SK-N-SH (cell line): ENCODE data around the gene ENTR1. TPM values are rescaled to one million over a fixed set of nuclear protein-coding genes. Genes with fewer than 3 reads are reported as not detected.

Experiments
- CTCF ChIA-PET: fragments of 300-600, 350-600 bp; formaldehyde crosslinking; extraction: SDS; loops from one replicate; lab custom pipeline; 2021; lab: Yijun Ruan, JAX
- POLR2A ChIA-PET: fragments of 350-600 bp; sonication (Branson Sonifier 250); formaldehyde crosslinking; extraction: SDS; loops from one replicate; lab custom pipeline; 2020; ENCODE audit warnings: antibody characterized with exemption, inconsistent platforms; lab: Yijun Ruan, JAX
- DNase-seq: peaks from one replicate; pipeline ENCODE4 v3.0.0; 2012
- H2AFZ ChIP-seq: fragments of 200-600 bp; sonication (generic); 2 replicates; pipeline ENCODE4 v1.8.1; 2016; ENCODE audit warnings: antibody characterized with exemption, mild to moderate bottlenecking, low read depth
- H3F3A ChIP-seq: fragments of 200-600 bp; sonication (generic); replicated peaks from 2 replicates; pipeline ENCODE3; 2016; ENCODE audit warnings: antibody characterized with exemption, mild to moderate bottlenecking; ENCODE audit not compliant: insufficient read depth
- H3K27ac ChIP-seq, 2 experiments: fragments of 200-500 bp in 1 of 2; fragments of 200-600 bp in 1 of 2; sonication (Bioruptor generic) in 1 of 2; sonication (generic), shearing (Covaris generic) in 1 of 2; 2 replicates each; pipeline versions ENCODE4 v1.5.1 to v1.6.1; 2014 to 2016; ENCODE audit warnings: low read depth in 2 of 2, inconsistent platforms in 1 of 2, low read length in 1 of 2, mild to moderate bottlenecking in 1 of 2, mixed read lengths in 1 of 2
- H3K27me3 ChIP-seq: fragments of 200-600 bp; sonication (generic), shearing (Covaris generic); 2 replicates; pipeline ENCODE4 v1.6.1; 2016; ENCODE audit warnings: mixed run types; ENCODE audit not compliant: insufficient read depth
- H3K36me3 ChIP-seq, 2 experiments: fragments of 200-500 bp in 1 of 2; fragments of 200-600 bp in 1 of 2; sonication (Bioruptor generic) in 1 of 2; sonication (generic) in 1 of 2; replicated peaks in 1 of 2; 2 replicates each; pipeline versions ENCODE3 to v1.5.1; 2014 to 2016; ENCODE audit warnings: low read length in 1 of 2, mild to moderate bottlenecking in 1 of 2; ENCODE audit not compliant: insufficient read depth in 2 of 2, control insufficient read depth in 1 of 2
- H3K4me1 ChIP-seq, 2 experiments: fragments of 200-500 bp in 1 of 2; fragments of 200-600 bp in 1 of 2; sonication (Bioruptor generic) in 1 of 2; sonication (generic), shearing (Covaris generic) in 1 of 2; 2 replicates each; pipeline versions ENCODE4 v1.5.1 to v1.6.1; 2014 to 2016; ENCODE audit warnings: low read depth in 1 of 2, low read length in 1 of 2, mixed run types in 1 of 2; ENCODE audit not compliant: insufficient read depth in 2 of 2, control insufficient read depth in 1 of 2
- H3K4me2 ChIP-seq: fragments of 200-600 bp; sonication (generic), shearing (Covaris generic); 2 replicates; pipeline ENCODE4 v1.6.1; 2017; ENCODE audit warnings: mixed run types
- H3K4me3 ChIP-seq, 2 experiments: fragments of 200-500 bp in 1 of 2; fragments of 200-600 bp in 1 of 2; sonication (Bioruptor generic) in 1 of 2; sonication (generic), shearing (Covaris generic) in 1 of 2; 2 replicates each; pipeline versions ENCODE4 v1.5.1 to v1.8.1; 2014 to 2016; ENCODE audit warnings: low read depth in 2 of 2, inconsistent platforms in 1 of 2, low read length in 1 of 2, mild to moderate bottlenecking in 1 of 2, mixed read lengths in 1 of 2, moderate library complexity in 1 of 2
- H3K79me2 ChIP-seq: fragments of 200-600 bp; sonication (generic); 2 replicates; pipeline ENCODE4 v1.8.1; 2017; ENCODE audit warnings: mild to moderate bottlenecking; ENCODE audit not compliant: insufficient read depth
- H3K9ac ChIP-seq: fragments of 200-600 bp; sonication (generic); 2 replicates; pipeline ENCODE4 v1.6.1; 2017; ENCODE audit warnings: mixed run types
- H3K9me2 ChIP-seq: fragments of 200-600 bp; sonication (generic); 2 replicates; pipeline ENCODE4 v1.6.1; 2017; ENCODE audit warnings: mixed run types
- H3K9me3 ChIP-seq: fragments of 200-600 bp; sonication (generic); 2 replicates; pipeline ENCODE4 v1.6.1; 2017; ENCODE audit warnings: mixed run types, mild to moderate bottlenecking, moderate library complexity
- H4K20me1 ChIP-seq: fragments of 200-600 bp; sonication (generic); 2 replicates; pipeline ENCODE4 v1.6.1; 2017; ENCODE audit warnings: mild to moderate bottlenecking, mixed run types; ENCODE audit not compliant: insufficient read depth
- GABPA ChIP-seq: IDR thresholded peaks from 2 replicates; pipeline ENCODE4 v1.4.0; 2012; ENCODE audit warnings: low read depth, mild to moderate bottlenecking
- IRF3 ChIP-seq: fragments of 150-350 bp; IDR thresholded peaks from 2 replicates; pipeline ENCODE4 v1.6.1; 2016; ENCODE audit warnings: mild to moderate bottlenecking, low read depth, low read length
- MEF2A ChIP-seq: IDR thresholded peaks from 2 replicates; pipeline ENCODE4 v1.4.0; 2012; ENCODE audit warnings: low read depth, borderline replicate concordance
- MXI1 ChIP-seq: IDR thresholded peaks from 2 replicates; pipeline ENCODE4 v1.6.1; 2012; ENCODE audit warnings: mild to moderate bottlenecking, low read depth, low read length, improper control_type of control experiment
- PBX3 ChIP-seq: IDR thresholded peaks from 2 replicates; pipeline ENCODE4; 2012
- REST ChIP-seq: IDR thresholded peaks from 2 replicates; pipeline ENCODE4 v1.6.1; 2012; ENCODE audit warnings: mild to moderate bottlenecking, low read depth, low read length, moderate library complexity
- RFX5 ChIP-seq: IDR thresholded peaks from 2 replicates; pipeline ENCODE4 v1.6.1; 2012; ENCODE audit warnings: mild to moderate bottlenecking, improper control_type of control experiment, low read length
- SIN3A ChIP-seq: IDR thresholded peaks from 2 replicates; pipeline ENCODE4 v1.6.1; 2012; ENCODE audit warnings: low read depth, mild to moderate bottlenecking, low read length, moderate library complexity, borderline replicate concordance
- SMC3 ChIP-seq: IDR thresholded peaks from 2 replicates; pipeline ENCODE4 v1.6.1; 2012; ENCODE audit warnings: low read depth, low read length, improper control_type of control experiment
- TAF1 ChIP-seq: IDR thresholded peaks from 2 replicates; pipeline ENCODE4 v1.6.1; 2012; ENCODE audit warnings: low read depth, mild to moderate bottlenecking, low read length, moderate library complexity, borderline replicate concordance
- TCF12 ChIP-seq: IDR thresholded peaks from 2 replicates; pipeline ENCODE4 v1.4.0; 2012
- USF2 ChIP-seq: fragments of 150-350 bp; IDR thresholded peaks from 2 replicates; pipeline ENCODE4 v1.6.1; 2017; ENCODE audit warnings: antibody characterized with exemption, low read length, low read depth, borderline replicate concordance
- YY1 ChIP-seq: IDR thresholded peaks from 2 replicates; pipeline ENCODE4 v1.4.0; 2012; ENCODE audit warnings: low read depth, mild to moderate bottlenecking
- ZBTB33 ChIP-seq: IDR thresholded peaks from 2 replicates; pipeline ENCODE4 v1.4.0; 2012; ENCODE audit warnings: low read depth, borderline replicate concordance
- WGBS: methylation state at CpG from one replicate; pipeline ENCODE4 v1.1.6; 2017; ENCODE audit warnings: low lambda C conversion rate; 5-methylcytosine and 5-hydroxymethylcytosine counted together
- polyA plus RNA-seq, 3 experiments: library from polyadenylated mRNA; depleted of rRNA; stranded (reverse); fragments of >200 nt; gene quantifications; 2 replicates each; pipeline ENCODE4 v1.2.3, GENCODE V29; 2012

The ENTR1 gene
- polyA plus RNA-seq, 1 of the 3 experiments (the other 2 are of a cell fraction): 71.3 TPM

GRCh38 chr9:136354592-136355085 lies 55.8 kb downstream of the ENTR1 start:
- Histone ChIP-seq H3K79me2 (no peaks in the 10 kb centered on the region), H2AFZ (no peak overlapping the region), H3K9ac (no peak overlapping the region), H3K27ac (no peak overlapping the region; a peak in 1 of 4 replicates), H4K20me1 (no peaks in the 10 kb centered on the region), H3K4me3 (no peak overlapping the region), H3K9me3 (no peaks in the 10 kb centered on the region), H3F3A (no peaks in the 10 kb centered on the region), H3K4me2 (no peak overlapping the region), H3K36me3 (peaks cover 0 to 22% of the 10 kb centered on the region in 2 experiments), H3K4me1 (peaks cover 0 to 43% of the 10 kb centered on the region in 2 experiments; a peak in 1 of 4 replicates), H3K27me3 (no peaks in the 10 kb centered on the region), H3K9me2 (no peaks in the 10 kb centered on the region)
- no peak for DNase-seq
- POLR2A ChIA-PET: interaction anchor here (2.1 kb wide), 1 partner anchor 9 kb away, joined by 8 read pairs; the partner anchor contains the start of gene DNLZ
- CTCF ChIA-PET: interaction anchor here (0.9 to 4.1 kb wide), 6 partner anchors 9 to 46 kb away, joined by 3 to 23 read pairs (median 5); partner anchors contain the start of genes DNLZ and SNAPC4
- no peak for TF ChIP-seq TAF1
- TF ChIP-seq IRF3: no peak
- no peak for TF ChIP-seq MXI1
- TF ChIP-seq YY1: no peak
- TF ChIP-seq SMC3: no peak
- no peak for TF ChIP-seq PBX3
- TF ChIP-seq TCF12: no peak
- 47% methylated on average over 9 of the region's 17 CpGs for WGBS

GRCh38 chr9:136353757-136354488 lies 56.5 kb downstream of the ENTR1 start:
- Histone ChIP-seq H3K4me2 (no peak overlapping the region), H3K4me3 (no peak overlapping the region), H2AFZ (no peak overlapping the region), H3K4me1 (peaks cover 0 to 43% of the 10 kb centered on the region in 2 experiments; a peak in 1 of 4 replicates), H3K27me3 (no peaks in the 10 kb centered on the region), H3K27ac (no peak overlapping the region; a peak in 1 of 4 replicates), H3K36me3 (peaks cover 0 to 22% of the 10 kb centered on the region in 2 experiments), H3F3A (no peaks in the 10 kb centered on the region), H3K9ac (no peak overlapping the region), H3K79me2 (no peaks in the 10 kb centered on the region), H4K20me1 (no peaks in the 10 kb centered on the region), H3K9me2 (no peaks in the 10 kb centered on the region), H3K9me3 (no peaks in the 10 kb centered on the region)
- 67% methylated on average over 7 of the region's 13 CpGs for WGBS
- ChIA-PET POLR2A (interaction anchor here (2.1 kb wide), 1 partner anchor 10 kb away, joined by 8 read pairs; the partner anchor contains the start of gene DNLZ), CTCF (interaction anchor here (1.2 to 4.1 kb wide), 5 partner anchors 9 to 70 kb away, joined by 3 to 23 read pairs (median 3); partner anchors contain the start of gene DNLZ)
- DNase-seq: no peak
- TF ChIP-seq GABPA: no peak
- TF ChIP-seq ZBTB33: no peak
- no peak for TF ChIP-seq TAF1
- no peak for TF ChIP-seq USF2
- no peak for TF ChIP-seq REST
- no peak for TF ChIP-seq RFX5
- TF ChIP-seq MXI1: no peak
- no peak for TF ChIP-seq MEF2A
- no peak for TF ChIP-seq SIN3A
